Measurements from ENCODE around the gene WDR5B. TPM values are rescaled to one million over a fixed set of nuclear protein-coding genes. Genes with fewer than 3 reads are reported as not detected.

Gene WDR5B
- polyA plus RNA-seq, 1 donor from 2014 or later = 6.9 TPM

- Histone ChIP-seq H3K79me2 (replicated peaks; ENCODE audit: insufficient read depth, low read length) (no peaks in the 10 kb centered on the region), H2AFZ (ENCODE audit: low read depth, low read length) (no peak overlapping the region), H3K9me3 (ENCODE audit: low read length) (no peaks in the 10 kb centered on the region), H3F3A (ENCODE audit: insufficient read depth, low read length, poor library complexity, severe bottlenecking) (no peaks in the 10 kb centered on the region), H3K4me2 (ENCODE audit: low read length) (no peak overlapping the region), H3K36me3 (ENCODE audit: insufficient read depth, low read length) (no peaks in the 10 kb centered on the region), H4K20me1 (ENCODE audit: insufficient read depth) (no peaks in the 10 kb centered on the region), H3K9me2 (ENCODE audit: insufficient read depth, low read length) (no peaks in the 10 kb centered on the region), H3K27me3 (ENCODE audit: insufficient read depth, low read depth, low read length) (no peaks in the 10 kb centered on the region), H3K27ac (ENCODE audit: low read length) (no peak overlapping the region), H3K4me3 (ENCODE audit: low read length) (no peak overlapping the region), H3K9ac (ENCODE audit: low read length) (no peak overlapping the region)
- TF ChIP-seq SMC3 (conservative IDR thresholded peaks at IDR 0.05; ENCODE audit: poor library complexity) (no peak), CTCF (IDR thresholded peaks at IDR 0.05; ENCODE audit: poor library complexity, severe bottlenecking) (no peak), TAF1 (IDR thresholded peaks at IDR 0.05; ENCODE audit: low read depth) (no peak), RAD21 (conservative IDR thresholded peaks at IDR 0.05) (no peak), EZH2 (IDR thresholded peaks at IDR 0.05; ENCODE audit: borderline replicate concordance, insufficient read depth, low read length, poor library complexity, severe bottlenecking) (no peak), MXI1 (conservative IDR thresholded peaks at IDR 0.05; ENCODE audit: poor library complexity, severe bottlenecking) (no peak), EP300 (conservative IDR thresholded peaks at IDR 0.05; ENCODE audit: poor library complexity, severe bottlenecking) (no peak), POLR2AphosphoS5 (IDR thresholded peaks at IDR 0.05) (no peak), REST (IDR thresholded peaks at IDR 0.05; ENCODE audit: borderline replicate concordance) (no peak)
Measured at GRCh38 chr3:122389892-122390291, 26.0 kb downstream of the WDR5B start.

- no peaks in the 10 kb centered on the region for H3K79me2 ChIP-seq (replicated peaks; ENCODE audit: insufficient read depth, low read length)
- no peaks in the 10 kb centered on the region for H3K27me3 ChIP-seq (ENCODE audit: insufficient read depth, low read depth, low read length)
- no peaks in the 10 kb centered on the region for H3F3A ChIP-seq (ENCODE audit: insufficient read depth, low read length, poor library complexity, severe bottlenecking)
- no peaks in the 10 kb centered on the region for H4K20me1 ChIP-seq (ENCODE audit: insufficient read depth)
- no peaks in the 10 kb centered on the region for H3K9me3 ChIP-seq (ENCODE audit: low read length)
- no peak overlapping the region for H3K9ac ChIP-seq (ENCODE audit: low read length)
- H3K9me2 ChIP-seq (ENCODE audit: insufficient read depth, low read length) = no peaks in the 10 kb centered on the region
- H3K4me2 ChIP-seq (ENCODE audit: low read length) = no peak overlapping the region
- TF ChIP-seq TAF1 (IDR thresholded peaks at IDR 0.05; ENCODE audit: low read depth) (no peak), EP300 (conservative IDR thresholded peaks at IDR 0.05; ENCODE audit: poor library complexity, severe bottlenecking) (no peak), REST (IDR thresholded peaks at IDR 0.05; ENCODE audit: borderline replicate concordance) (no peak), CTCF (IDR thresholded peaks at IDR 0.05; ENCODE audit: poor library complexity, severe bottlenecking) (no peak), SMC3 (conservative IDR thresholded peaks at IDR 0.05; ENCODE audit: poor library complexity) (no peak), MXI1 (conservative IDR thresholded peaks at IDR 0.05; ENCODE audit: poor library complexity, severe bottlenecking) (no peak), EZH2 (IDR thresholded peaks at IDR 0.05; ENCODE audit: borderline replicate concordance, insufficient read depth, low read length, poor library complexity, severe bottlenecking) (no peak), POLR2AphosphoS5 (IDR thresholded peaks at IDR 0.05) (no peak), RAD21 (conservative IDR thresholded peaks at IDR 0.05) (no peak)
- no peak overlapping the region for H2AFZ ChIP-seq (ENCODE audit: low read depth, low read length)
- H3K27ac ChIP-seq (ENCODE audit: low read length) = no peak overlapping the region
- H3K4me3 ChIP-seq (ENCODE audit: low read length) = no peak overlapping the region
- no peaks in the 10 kb centered on the region for H3K36me3 ChIP-seq (ENCODE audit: insufficient read depth, low read length)
Measured at GRCh38 chr3:122389197-122389596, 26.7 kb downstream of the WDR5B start.

All from neural cell (in vitro differentiated cells).